HG02678 (cell line): ENCODE measurements around the gene HPCAL1.

Source experiments
- ATAC-seq: cut with Tn5 transposase; IDR thresholded peaks from one replicate; pipeline ENCODE4 v1.9.1; 2021; ENCODE audit warnings: mild to moderate bottlenecking, moderate library complexity; ENCODE audit not compliant: unreplicated experiment

HPCAL1 gene

GRCh38 chr2:10400978-10401951, 98.6 kb downstream of the HPCAL1 start:
- ATAC-seq: no peak

DNA sequence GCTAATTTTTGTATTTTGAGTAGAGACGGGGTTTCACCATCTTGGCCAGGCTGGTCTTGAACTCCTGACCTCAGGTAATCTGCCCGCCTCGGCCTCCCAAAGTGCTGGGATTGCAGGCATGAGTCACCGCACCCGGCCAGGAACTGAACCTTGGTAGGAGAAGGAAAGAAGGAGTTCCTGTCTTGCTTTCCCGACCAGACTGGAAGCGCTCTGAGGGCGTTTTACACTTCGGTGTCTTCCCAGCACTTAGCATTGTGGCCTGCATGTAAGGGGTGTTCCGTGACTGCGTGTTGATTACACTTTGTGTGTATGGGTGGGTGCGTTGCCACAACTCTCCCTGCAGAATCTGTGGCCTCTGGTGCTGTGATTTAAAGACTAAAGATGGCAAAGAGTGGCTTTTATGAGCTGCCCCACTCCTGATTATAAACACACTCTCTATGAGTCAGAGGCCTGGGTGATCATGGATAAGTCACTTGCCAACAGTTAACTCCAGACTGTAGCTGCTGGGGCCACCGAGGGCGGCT, 99.4 kb downstream of the HPCAL1 start:
- no peak for ATAC-seq

GRCh38 chr2:10402653-10403215, 100.0 kb downstream of the HPCAL1 start:
- no peak for ATAC-seq

DNA sequence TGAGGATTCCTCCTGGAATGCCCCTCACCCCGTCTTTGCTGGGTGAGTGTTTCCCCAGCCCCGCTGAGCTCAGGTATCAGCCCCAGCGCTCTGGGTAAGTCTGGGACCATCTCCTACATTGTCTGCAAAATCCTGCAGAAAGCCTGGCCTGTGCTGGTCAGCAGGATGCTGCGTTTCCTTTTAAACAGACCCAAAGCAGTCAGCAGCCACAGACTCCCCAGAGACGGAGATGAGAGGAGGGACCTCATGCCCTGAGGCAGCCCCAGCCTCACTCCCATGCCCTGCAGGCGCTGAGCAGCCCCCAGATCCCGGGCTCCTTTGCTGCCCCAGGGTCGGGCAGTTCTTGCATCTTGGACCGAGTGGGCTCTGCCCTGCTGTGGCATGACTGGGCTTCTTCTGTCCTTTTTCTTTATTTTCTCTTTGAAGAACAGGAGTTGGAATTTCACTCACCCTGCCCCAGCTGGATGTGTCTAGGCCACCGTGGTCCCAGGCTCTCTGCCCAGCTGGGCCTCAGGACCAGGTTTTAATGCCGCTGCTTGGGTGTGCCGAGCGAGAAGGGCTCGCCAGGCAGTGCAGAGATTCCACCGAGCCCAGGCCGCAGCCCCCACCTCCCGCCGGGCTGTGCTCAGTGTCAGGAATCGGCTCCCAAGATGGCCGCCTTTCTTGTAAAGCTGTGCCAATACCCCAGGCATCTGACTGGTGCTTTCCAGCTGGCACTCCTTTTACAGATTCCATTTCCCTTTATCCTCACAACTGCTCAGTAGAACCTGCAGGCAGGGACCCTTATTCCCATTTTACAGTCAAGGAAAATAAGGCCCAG, 101.8 kb downstream of the HPCAL1 start:
- no peak for ATAC-seq

DNA sequence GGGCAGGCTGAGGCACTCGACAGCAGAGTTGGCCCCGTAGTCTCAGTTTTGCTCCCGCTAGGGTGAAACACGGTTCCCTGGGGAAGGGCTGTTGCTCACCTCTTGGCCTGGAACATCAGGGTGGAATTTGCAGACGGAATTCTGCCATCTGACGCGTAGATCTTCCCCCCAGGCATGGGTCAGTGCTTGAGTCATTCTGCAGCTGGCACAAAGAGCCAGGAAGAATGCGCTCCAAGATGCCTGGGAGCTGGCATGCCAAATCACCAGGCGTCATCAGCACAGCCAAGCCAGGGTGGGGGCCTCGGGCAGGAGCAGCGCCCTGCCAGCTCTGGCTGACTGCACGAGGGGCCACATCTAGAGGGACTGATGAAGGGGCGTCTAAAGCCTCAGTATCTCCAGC, 102.7 kb downstream of the HPCAL1 start:
- ATAC-seq: no peak

DNA sequence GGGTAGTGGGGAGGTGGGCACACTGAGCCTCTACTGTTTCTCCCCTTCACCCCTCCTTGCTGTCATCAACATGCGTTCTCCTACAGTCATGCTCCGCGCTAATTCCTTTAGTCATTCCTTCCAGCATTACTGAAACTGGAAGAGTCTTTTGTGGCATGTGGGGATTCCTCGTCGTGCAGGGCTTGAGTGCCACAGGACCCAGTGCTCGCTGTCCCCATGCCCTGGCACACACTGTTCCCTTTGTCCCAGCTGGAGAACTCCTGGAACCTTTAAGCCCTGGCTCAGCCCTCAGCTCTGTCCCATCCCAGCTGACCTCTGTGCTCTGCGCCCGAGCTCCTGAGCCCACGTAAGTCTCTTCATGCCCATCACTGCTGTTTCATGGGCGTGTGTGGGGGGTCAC, 103.3 kb downstream of the HPCAL1 start:
- ATAC-seq: no peak

DNA sequence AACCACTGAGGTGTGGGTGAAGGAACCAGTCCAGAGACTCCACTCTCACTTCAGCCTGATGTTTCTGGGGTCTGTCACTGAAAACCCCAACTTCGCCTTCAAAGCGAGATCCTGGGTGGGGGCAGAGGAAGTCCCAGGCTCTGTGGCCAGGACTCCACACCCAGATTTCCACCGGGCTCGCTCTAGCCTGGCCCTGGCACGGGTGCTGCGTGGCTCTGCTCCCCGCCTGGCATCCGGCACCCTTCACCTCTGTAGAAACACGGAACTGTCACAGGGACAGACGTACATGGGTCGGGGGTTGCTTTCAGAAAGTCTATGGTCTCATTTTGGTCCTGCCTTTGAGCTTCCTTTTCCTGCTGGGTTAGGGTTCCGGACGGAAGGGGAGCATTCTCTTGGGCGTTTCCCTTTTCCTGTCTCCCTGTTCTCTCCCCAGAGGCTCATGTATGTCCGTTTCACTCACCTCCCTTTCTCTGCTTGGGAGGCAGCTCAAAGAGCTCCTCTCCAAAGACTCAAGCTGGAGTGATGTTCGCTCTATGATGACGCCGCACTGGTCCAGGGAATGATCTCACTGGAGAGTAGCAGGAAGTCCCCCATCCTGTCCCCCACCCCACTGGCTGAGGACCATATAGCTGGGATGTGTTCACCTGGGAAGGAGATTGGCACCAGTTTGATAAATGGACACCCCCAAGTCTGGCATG, 103.9 kb downstream of the HPCAL1 start:
- ATAC-seq: no peak

- no peak for ATAC-seq
Observed at GRCh38 chr2:10407432-10407831, 104.7 kb downstream of the HPCAL1 start.

- peak; percentile 33 for ATAC-seq
Observed at GRCh38 chr2:10407841-10408648, 105.3 kb downstream of the HPCAL1 start.

DNA sequence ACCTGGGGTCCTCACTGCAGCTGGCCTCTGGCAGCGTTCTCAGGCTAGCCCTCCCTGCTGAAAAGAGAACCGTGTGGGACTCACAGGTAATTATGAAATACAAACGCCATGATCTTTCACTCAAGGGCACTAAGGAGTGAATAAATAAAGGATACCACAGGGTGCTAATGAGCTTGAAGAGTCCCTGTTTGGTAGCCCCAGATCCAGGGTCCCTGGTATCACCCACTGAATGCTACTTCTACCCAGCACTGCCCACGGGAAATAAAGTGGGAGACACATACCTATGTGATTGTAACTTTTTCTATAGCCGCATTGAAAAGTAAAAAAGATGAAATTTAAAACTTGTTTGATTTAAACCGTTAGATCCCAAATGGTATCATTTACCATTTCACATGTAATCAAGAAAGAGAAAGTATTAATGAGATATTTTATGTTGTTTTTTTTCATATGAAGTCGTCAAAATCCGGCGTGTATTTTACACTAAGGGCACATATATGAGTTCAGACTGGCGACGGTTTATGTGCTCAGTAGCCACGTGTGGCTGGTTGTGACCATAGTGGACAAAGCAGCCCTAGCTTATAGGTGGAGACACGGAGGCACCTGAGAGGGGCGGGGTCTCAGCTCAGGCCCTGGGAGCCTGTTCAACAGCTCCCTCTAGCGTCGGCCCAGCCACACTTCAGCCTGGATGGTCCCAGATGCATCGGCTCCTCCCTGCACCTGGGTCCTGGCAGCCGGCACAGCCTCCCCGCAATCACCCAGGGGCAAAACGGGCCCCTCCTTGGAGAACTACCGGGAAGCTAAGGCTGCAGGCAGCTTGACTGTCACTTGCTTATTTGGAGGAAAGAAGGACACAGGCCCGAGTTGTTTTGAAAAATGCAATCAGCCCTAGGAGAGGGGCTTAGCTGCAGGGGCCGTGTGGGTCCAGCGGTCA, 106.2 kb downstream of the HPCAL1 start:
- peak; percentile 45 for ATAC-seq

GRCh38 chr2:10410001-10410822, 107.5 kb downstream of the HPCAL1 start:
- ATAC-seq: peak; percentile 70

DNA sequence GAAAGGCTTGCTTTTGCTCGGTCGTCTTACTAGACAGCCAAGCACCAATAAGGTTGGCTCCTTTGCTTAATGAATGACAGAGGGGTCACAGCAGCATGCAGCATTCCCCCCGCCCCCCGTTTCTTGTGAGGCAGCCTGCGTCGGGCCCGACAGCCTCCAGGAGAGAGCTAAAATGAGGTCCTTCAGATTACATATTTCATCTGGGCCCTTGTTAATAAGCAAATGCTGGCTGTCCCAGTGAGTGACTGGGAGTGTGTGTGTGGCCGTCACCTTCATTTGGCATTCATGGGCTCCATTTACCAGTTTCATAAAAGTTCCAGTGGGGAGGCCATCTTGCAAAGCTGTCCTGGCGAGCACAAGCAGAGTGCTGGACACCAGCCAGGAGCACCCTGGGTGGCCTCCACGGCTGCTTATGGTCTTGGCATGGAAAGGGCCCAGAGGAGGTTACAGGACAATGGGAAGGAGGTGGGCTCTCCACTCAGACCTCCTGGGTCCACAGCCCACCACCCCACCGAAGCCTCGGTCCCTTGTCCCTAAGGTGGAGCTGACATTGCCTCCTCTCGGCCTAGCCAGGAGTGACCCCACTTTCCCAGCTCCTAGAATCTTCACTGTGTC, 108.2 kb downstream of the HPCAL1 start:
- ATAC-seq: no peak

GRCh38 chr2:10411557-10411956, 108.9 kb downstream of the HPCAL1 start:
- no peak for ATAC-seq

- ATAC-seq: no peak
Observed at GRCh38 chr2:10412380-10412779, 109.7 kb downstream of the HPCAL1 start.

- ATAC-seq: no peak
Observed at GRCh38 chr2:10413503-10413902, 110.8 kb downstream of the HPCAL1 start.

- no peak for ATAC-seq
Observed at GRCh38 chr2:10413991-10414451, 111.3 kb downstream of the HPCAL1 start.

DNA sequence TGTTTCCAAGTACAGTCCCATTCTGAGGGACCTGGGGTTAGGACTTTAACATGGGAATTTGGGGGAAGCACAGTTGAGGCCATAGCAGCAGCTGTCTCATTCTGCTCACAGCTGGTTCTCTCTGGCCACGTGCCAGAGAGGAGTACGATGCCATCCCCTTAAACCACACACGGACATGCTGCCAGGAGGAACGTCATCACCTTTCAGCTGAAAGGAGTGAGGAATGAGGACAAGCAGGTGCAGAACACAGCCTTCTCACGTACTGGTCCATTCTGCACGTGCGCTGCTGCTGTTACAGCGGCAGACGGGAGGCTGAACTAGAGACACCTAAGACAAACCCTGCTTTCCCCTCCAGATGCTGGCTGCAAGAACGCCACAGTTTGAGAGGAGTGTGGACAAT, 111.9 kb downstream of the HPCAL1 start:
- no peak for ATAC-seq
